ENCODE data around the gene CSTF1. TPM values are rescaled to one million over a fixed set of nuclear protein-coding genes. Genes with fewer than 3 reads are reported as not detected.
A peak's percentile ranks its signal among the peaks of the same experiment; 100 is the strongest.

The CSTF1 gene
- total RNA-seq, 1 donor: 49.6 TPM

- no peak for DNase-seq (ENCODE audit: low read depth)
- TF ChIP-seq CTCF (IDR thresholded peaks at IDR 0.05; ENCODE audit: insufficient read depth, low read length): no peak
- no peak overlapping the region for H3K4me3 ChIP-seq (ENCODE audit: low read depth, low read length)
Observed at GRCh38 chr20:56424931-56425330, 32.5 kb downstream of the CSTF1 start.

- H3K4me3 ChIP-seq (ENCODE audit: low read depth, low read length): no peak overlapping the region
- no peak for DNase-seq (ENCODE audit: low read depth)
- TF ChIP-seq CTCF (IDR thresholded peaks at IDR 0.05; ENCODE audit: insufficient read depth, low read length): no peak
Observed at GRCh38 chr20:56426026-56426425, 33.6 kb downstream of the CSTF1 start.

GRCh38 chr20:56426926-56427325 lies 34.5 kb downstream of the CSTF1 start:
- no peak for DNase-seq (ENCODE audit: low read depth)
- no peak for TF ChIP-seq CTCF (IDR thresholded peaks at IDR 0.05; ENCODE audit: insufficient read depth, low read length)
- no peak overlapping the region for H3K4me3 ChIP-seq (ENCODE audit: low read depth, low read length)

GRCh38 chr20:56427797-56428196 lies 35.4 kb downstream of the CSTF1 start:
- TF ChIP-seq CTCF (IDR thresholded peaks at IDR 0.05; ENCODE audit: insufficient read depth, low read length): no peak
- no peak overlapping the region for H3K4me3 ChIP-seq (ENCODE audit: low read depth, low read length)
- no peak for DNase-seq (ENCODE audit: low read depth)

GRCh38 chr20:56428410-56428809 lies 36.0 kb downstream of the CSTF1 start:
- TF ChIP-seq CTCF (IDR thresholded peaks at IDR 0.05; ENCODE audit: insufficient read depth, low read length): no peak
- H3K4me3 ChIP-seq (ENCODE audit: low read depth, low read length): no peak overlapping the region

GRCh38 chr20:56428881-56429280 lies 36.4 kb downstream of the CSTF1 start:
- TF ChIP-seq CTCF (IDR thresholded peaks at IDR 0.05; ENCODE audit: insufficient read depth, low read length): no peak
- DNase-seq (ENCODE audit: low read depth): no peak
- no peak overlapping the region for H3K4me3 ChIP-seq (ENCODE audit: low read depth, low read length)

More at GRCh38 chr20:56428410-56428809, 36.0 kb downstream of the CSTF1 start:
- DNase-seq (ENCODE audit: low read depth): no peak

- peak; percentile 71 for DNase-seq (ENCODE audit: low read depth)
- no peak for TF ChIP-seq CTCF (IDR thresholded peaks at IDR 0.05; ENCODE audit: insufficient read depth, low read length)
- no peak overlapping the region for H3K4me3 ChIP-seq (ENCODE audit: low read depth, low read length)
Observed at GRCh38 chr20:56429502-56429901, 37.1 kb downstream of the CSTF1 start.
